HEK293 (cell line): Measurements from ENCODE around the gene ZBTB5.

ENCODE experiments used
- CTCF ChIA-PET: fragments of 350-600 bp; formaldehyde crosslinking; extraction: SDS; loops from one replicate; lab custom pipeline; 2021; ENCODE audit warnings: antibody characterized with exemption; lab: Yijun Ruan, JAX
- POLR2A ChIA-PET: fragments of 300-600 bp; formaldehyde crosslinking; extraction: SDS; loops from one replicate; lab custom pipeline; 2020; ENCODE audit warnings: antibody characterized with exemption, inconsistent platforms; lab: Yijun Ruan, JAX
- H3K27ac ChIP-seq: fragments of 200-500 bp; sonication (Bioruptor generic); 2 replicates; pipeline ENCODE4 v1.5.1; 2014; ENCODE audit warnings: low read depth, low read length, control low read depth, inconsistent platforms; ENCODE audit errors: extremely low read depth
- H3K36me3 ChIP-seq, 2 experiments: fragments of 200-500 bp in 1 of 2; sonication (Bioruptor generic) in 1 of 2; 1 replicate in 1 of 2; 2 replicates in 1 of 2; pipeline ENCODE4 v1.5.1; 2014 to 2017; ENCODE audit warnings: inconsistent platforms in 2 of 2, low read length in 2 of 2; ENCODE audit not compliant: control insufficient read depth in 2 of 2, insufficient read depth in 1 of 2
- H3K4me1 ChIP-seq: fragments of 200-500 bp; sonication (Bioruptor generic); 2 replicates; pipeline ENCODE4 v1.5.1; 2014; ENCODE audit warnings: mild to moderate bottlenecking, low read length, inconsistent platforms; ENCODE audit not compliant: control insufficient read depth, insufficient read depth
- H3K4me3 ChIP-seq: 2 replicates; pipeline ENCODE4 v1.5.1; 2011; ENCODE audit warnings: low read depth, mild to moderate bottlenecking, control low read depth, low read length, moderate library complexity
- H3K9me3 ChIP-seq: fragments of 200-500 bp; sonication (Bioruptor generic); 2 replicates; pipeline ENCODE4 v1.5.1; 2014; ENCODE audit warnings: low read depth, low read length, inconsistent platforms; ENCODE audit not compliant: control insufficient read depth, insufficient read depth
- TCF7L2 ChIP-seq: IDR thresholded peaks from 2 replicates; pipeline ENCODE4 v1.6.1; 2011; ENCODE audit warnings: low read depth, mild to moderate bottlenecking, inconsistent platforms, low read length, moderate library complexity, borderline replicate concordance
- WT1 ChIP-seq: fragments of 450-650 bp; formaldehyde crosslinking; IDR thresholded peaks from 2 replicates; pipeline ENCODE4 v1.5.1; 2016; ENCODE audit warnings: missing biosample characterization, missing genetic modification characterization
- ZNF146 ChIP-seq: fragments of 450-650 bp; formaldehyde crosslinking; IDR thresholded peaks from 2 replicates; pipeline ENCODE4 v1.5.1; 2016; ENCODE audit warnings: missing biosample characterization, missing genetic modification characterization
- ZNF155 ChIP-seq: fragments of 450-650 bp; formaldehyde crosslinking; IDR thresholded peaks from 2 replicates; pipeline ENCODE4 v1.5.1; 2016; ENCODE audit warnings: missing biosample characterization, missing genetic modification characterization
- ZNF24 ChIP-seq: fragments of 450-650 bp; formaldehyde crosslinking; IDR thresholded peaks from 2 replicates; pipeline ENCODE4 v1.5.1; 2016; ENCODE audit warnings: missing biosample characterization, missing genetic modification characterization
- ZNF274 ChIP-seq, 2 experiments: fragments of 200-500 bp in 1 of 2; fragments of 450-650 bp in 1 of 2; sonication (Bioruptor generic) in 1 of 2; formaldehyde crosslinking in 1 of 2; IDR thresholded peaks; 2 replicates each; pipeline versions ENCODE4 v1.5.1 to v1.6.1; 2014 to 2016; ENCODE audit warnings: borderline replicate concordance in 1 of 2, inconsistent platforms in 1 of 2, low read length in 1 of 2, missing biosample characterization in 1 of 2, missing genetic modification characterization in 1 of 2
- ZNF335 ChIP-seq: fragments of 450-650 bp; formaldehyde crosslinking; conservative IDR thresholded peaks from 2 replicates; pipeline ENCODE4 v1.5.1; 2016; ENCODE audit warnings: missing biosample characterization, missing genetic modification characterization
- ZNF354C ChIP-seq: fragments of 450-650 bp; formaldehyde crosslinking; IDR thresholded peaks from 2 replicates; pipeline ENCODE4 v1.5.1; 2016; ENCODE audit warnings: missing biosample characterization, missing genetic modification characterization, low read depth, borderline replicate concordance
- ZNF366 ChIP-seq: fragments of 450-650 bp; formaldehyde crosslinking; conservative IDR thresholded peaks from 2 replicates; pipeline ENCODE4 v1.5.1; 2016; ENCODE audit warnings: missing biosample characterization, missing genetic modification characterization
- ZNF510 ChIP-seq: fragments of 450-650 bp; formaldehyde crosslinking; IDR thresholded peaks from 2 replicates; pipeline ENCODE4 v1.5.1; 2018; ENCODE audit warnings: mild to moderate bottlenecking, missing genetic modification characterization, missing biosample characterization; ENCODE audit not compliant: insufficient replicate concordance
- ZNF514 ChIP-seq: fragments of 450-650 bp; formaldehyde crosslinking; IDR thresholded peaks from 2 replicates; pipeline ENCODE4 v1.5.1; 2016; ENCODE audit warnings: missing biosample characterization, missing genetic modification characterization
- ZNF544 ChIP-seq: fragments of 450-650 bp; formaldehyde crosslinking; IDR thresholded peaks from 2 replicates; pipeline ENCODE4 v1.5.0; 2017; ENCODE audit warnings: missing biosample characterization, missing genetic modification characterization
- ZNF549 ChIP-seq: fragments of 450-650 bp; IDR thresholded peaks from 2 replicates; pipeline ENCODE4 v1.5.1; 2018; ENCODE audit warnings: missing biosample characterization, missing genetic modification characterization, mild to moderate bottlenecking, inconsistent platforms, moderate library complexity
- ZNF658 ChIP-seq: fragments of 450-650 bp; formaldehyde crosslinking; IDR thresholded peaks from 2 replicates; pipeline ENCODE4; 2016; ENCODE audit warnings: missing biosample characterization, missing genetic modification characterization
- ZNF768 ChIP-seq: fragments of 450-650 bp; formaldehyde crosslinking; IDR thresholded peaks from 2 replicates; pipeline ENCODE4 v1.5.1; 2018; ENCODE audit warnings: missing biosample characterization, mild to moderate bottlenecking, missing genetic modification characterization
- ZNF830 ChIP-seq: fragments of 450-650 bp; IDR thresholded peaks from 2 replicates; pipeline ENCODE4 v1.5.0; 2018; ENCODE audit warnings: missing biosample characterization, missing genetic modification characterization, low read depth, mild to moderate bottlenecking, moderate library complexity
- TF ChIP-seq, protein P1 (sequence below): fragments of 450-650 bp; formaldehyde crosslinking; IDR thresholded peaks from 2 replicates; pipeline ENCODE4 v1.5.1; 2016; ENCODE audit warnings: missing biosample characterization, missing genetic modification characterization
- TF ChIP-seq, protein P2 (sequence below): fragments of 450-650 bp; formaldehyde crosslinking; IDR thresholded peaks from 2 replicates; pipeline ENCODE4 v1.5.1; 2016; ENCODE audit warnings: missing biosample characterization, missing genetic modification characterization
- TF ChIP-seq, protein P3 (sequence below): fragments of 450-650 bp; formaldehyde crosslinking; IDR thresholded peaks from 2 replicates; pipeline ENCODE4 v1.5.1; 2017; ENCODE audit warnings: missing biosample characterization, missing genetic modification characterization
- TF ChIP-seq, protein P4 (sequence below): fragments of 450-650 bp; formaldehyde crosslinking; IDR thresholded peaks from 2 replicates; pipeline ENCODE4 v1.5.1; 2016; ENCODE audit warnings: missing biosample characterization, missing genetic modification characterization
- TF ChIP-seq, protein P5 (sequence below): fragments of 450-650 bp; formaldehyde crosslinking; IDR thresholded peaks from 2 replicates; pipeline ENCODE4 v1.5.1; 2016; ENCODE audit warnings: missing biosample characterization, missing genetic modification characterization

Gene ZBTB5

DNA sequence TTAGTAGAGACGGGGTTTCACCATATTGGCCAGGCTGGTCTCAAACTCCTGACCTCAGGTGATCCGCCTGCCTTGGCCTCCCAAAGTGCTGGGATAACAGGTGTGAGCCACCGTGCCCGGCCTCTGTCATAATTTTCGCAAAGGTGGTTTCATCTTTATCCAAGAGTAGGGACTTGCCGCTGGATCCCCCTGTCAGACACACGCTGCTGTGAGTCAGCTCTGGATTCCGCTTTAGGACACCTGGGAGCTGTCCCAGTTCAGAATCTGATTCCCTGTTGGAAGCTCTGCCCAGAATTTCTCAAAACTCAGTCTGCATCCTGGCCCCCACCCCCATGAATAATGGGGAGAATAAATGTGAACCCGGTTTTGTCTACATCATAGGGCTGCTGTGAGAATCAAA lies 60.7 kb downstream of the ZBTB5 start:
- POLR2A ChIA-PET = no interaction called here
- H3K36me3 ChIP-seq = no peaks in the 10 kb centered on the region
- TF ChIP-seq ZNF146 (tag by site-specific recombination) = no peak
- TF ChIP-seq, protein P1, sequence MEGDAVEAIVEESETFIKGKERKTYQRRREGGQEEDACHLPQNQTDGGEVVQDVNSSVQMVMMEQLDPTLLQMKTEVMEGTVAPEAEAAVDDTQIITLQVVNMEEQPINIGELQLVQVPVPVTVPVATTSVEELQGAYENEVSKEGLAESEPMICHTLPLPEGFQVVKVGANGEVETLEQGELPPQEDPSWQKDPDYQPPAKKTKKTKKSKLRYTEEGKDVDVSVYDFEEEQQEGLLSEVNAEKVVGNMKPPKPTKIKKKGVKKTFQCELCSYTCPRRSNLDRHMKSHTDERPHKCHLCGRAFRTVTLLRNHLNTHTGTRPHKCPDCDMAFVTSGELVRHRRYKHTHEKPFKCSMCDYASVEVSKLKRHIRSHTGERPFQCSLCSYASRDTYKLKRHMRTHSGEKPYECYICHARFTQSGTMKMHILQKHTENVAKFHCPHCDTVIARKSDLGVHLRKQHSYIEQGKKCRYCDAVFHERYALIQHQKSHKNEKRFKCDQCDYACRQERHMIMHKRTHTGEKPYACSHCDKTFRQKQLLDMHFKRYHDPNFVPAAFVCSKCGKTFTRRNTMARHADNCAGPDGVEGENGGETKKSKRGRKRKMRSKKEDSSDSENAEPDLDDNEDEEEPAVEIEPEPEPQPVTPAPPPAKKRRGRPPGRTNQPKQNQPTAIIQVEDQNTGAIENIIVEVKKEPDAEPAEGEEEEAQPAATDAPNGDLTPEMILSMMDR = no peak
- no peak for TF ChIP-seq ZNF366
- no peak for TF ChIP-seq ZNF768 (tag by site-specific recombination)
- TF ChIP-seq ZNF549 = no peak
- no peak for TF ChIP-seq ZNF155 (tag by site-specific recombination)
- no peak for TF ChIP-seq ZNF274 (IDR thresholded peaks at IDR 0.05; ENCODE audit: low read length)
- no peak for TF ChIP-seq ZNF274 (tag by site-specific recombination; IDR thresholded peaks at IDR 0.05; ENCODE audit: borderline replicate concordance)
- no peak for TF ChIP-seq ZNF335
- TF ChIP-seq ZNF510 (tag by site-specific recombination) = no peak
- TF ChIP-seq ZNF514 = no peak
- no peak for TF ChIP-seq TCF7L2
- no peaks in the 10 kb centered on the region for H3K4me1 ChIP-seq
- CTCF ChIA-PET = interaction anchor here (0.9 to 1.1 kb wide), 3 partner anchors 10 to 13 kb away, joined by 3 to 4 read pairs (median 3); no protein-coding TSS in a partner anchor
- no peaks in the 10 kb centered on the region for H3K9me3 ChIP-seq
- H3K27ac ChIP-seq = no peak overlapping the region
- no peak overlapping the region for H3K4me3 ChIP-seq

DNA sequence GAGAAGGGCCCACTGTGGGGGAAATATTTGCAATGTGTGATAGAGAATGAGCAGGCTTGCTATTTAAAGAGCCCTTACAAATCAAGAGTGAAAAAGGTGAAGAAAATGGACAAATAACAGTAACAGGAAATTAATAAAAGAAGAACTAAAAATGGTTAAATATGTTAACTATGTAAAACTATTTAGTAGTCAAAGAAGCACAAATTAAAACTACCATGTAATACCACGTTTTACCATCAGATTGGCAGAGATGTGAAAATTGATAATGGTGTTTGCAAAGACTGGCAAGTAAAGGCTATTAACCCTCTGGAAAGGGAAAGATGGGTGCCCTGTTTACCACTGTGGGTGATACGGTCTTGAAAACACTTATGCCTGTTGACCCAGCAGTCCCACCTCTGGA lies 65.9 kb downstream of the ZBTB5 start:
- H3K27ac ChIP-seq = no peak overlapping the region
- ChIA-PET POLR2A (no interaction called here), CTCF (interaction anchor here (0.6 kb wide), 1 partner anchor 631 kb away, joined by 3 read pairs; no protein-coding TSS in a partner anchor)
- no peak overlapping the region for H3K4me3 ChIP-seq
- no peaks in the 10 kb centered on the region for H3K9me3 ChIP-seq
- no peaks in the 10 kb centered on the region for H3K4me1 ChIP-seq
- no peaks in the 10 kb centered on the region for H3K36me3 ChIP-seq
- TF ChIP-seq ZNF544 (tag by site-specific recombination) = no peak
- TF ChIP-seq, protein P2, sequence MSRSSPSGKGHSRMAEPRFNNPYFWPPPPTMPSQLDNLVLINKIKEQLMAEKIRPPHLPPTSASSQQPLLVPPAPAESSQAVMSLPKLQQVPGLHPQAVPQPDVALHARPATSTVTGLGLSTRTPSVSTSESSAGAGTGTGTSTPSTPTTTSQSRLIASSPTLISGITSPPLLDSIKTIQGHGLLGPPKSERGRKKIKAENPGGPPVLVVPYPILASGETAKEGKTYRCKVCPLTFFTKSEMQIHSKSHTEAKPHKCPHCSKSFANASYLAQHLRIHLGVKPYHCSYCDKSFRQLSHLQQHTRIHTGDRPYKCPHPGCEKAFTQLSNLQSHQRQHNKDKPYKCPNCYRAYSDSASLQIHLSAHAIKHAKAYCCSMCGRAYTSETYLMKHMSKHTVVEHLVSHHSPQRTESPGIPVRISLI = no peak
- TF ChIP-seq WT1 = no peak
- TF ChIP-seq ZNF354C (tag by site-specific recombination) = no peak
- no peak for TF ChIP-seq ZNF658 (tag by site-specific recombination)
- TF ChIP-seq, protein P3, sequence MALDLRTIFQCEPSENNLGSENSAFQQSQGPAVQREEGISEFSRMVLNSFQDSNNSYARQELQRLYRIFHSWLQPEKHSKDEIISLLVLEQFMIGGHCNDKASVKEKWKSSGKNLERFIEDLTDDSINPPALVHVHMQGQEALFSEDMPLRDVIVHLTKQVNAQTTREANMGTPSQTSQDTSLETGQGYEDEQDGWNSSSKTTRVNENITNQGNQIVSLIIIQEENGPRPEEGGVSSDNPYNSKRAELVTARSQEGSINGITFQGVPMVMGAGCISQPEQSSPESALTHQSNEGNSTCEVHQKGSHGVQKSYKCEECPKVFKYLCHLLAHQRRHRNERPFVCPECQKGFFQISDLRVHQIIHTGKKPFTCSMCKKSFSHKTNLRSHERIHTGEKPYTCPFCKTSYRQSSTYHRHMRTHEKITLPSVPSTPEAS (tag by site-specific recombination) = no peak
- TF ChIP-seq, protein P4, sequence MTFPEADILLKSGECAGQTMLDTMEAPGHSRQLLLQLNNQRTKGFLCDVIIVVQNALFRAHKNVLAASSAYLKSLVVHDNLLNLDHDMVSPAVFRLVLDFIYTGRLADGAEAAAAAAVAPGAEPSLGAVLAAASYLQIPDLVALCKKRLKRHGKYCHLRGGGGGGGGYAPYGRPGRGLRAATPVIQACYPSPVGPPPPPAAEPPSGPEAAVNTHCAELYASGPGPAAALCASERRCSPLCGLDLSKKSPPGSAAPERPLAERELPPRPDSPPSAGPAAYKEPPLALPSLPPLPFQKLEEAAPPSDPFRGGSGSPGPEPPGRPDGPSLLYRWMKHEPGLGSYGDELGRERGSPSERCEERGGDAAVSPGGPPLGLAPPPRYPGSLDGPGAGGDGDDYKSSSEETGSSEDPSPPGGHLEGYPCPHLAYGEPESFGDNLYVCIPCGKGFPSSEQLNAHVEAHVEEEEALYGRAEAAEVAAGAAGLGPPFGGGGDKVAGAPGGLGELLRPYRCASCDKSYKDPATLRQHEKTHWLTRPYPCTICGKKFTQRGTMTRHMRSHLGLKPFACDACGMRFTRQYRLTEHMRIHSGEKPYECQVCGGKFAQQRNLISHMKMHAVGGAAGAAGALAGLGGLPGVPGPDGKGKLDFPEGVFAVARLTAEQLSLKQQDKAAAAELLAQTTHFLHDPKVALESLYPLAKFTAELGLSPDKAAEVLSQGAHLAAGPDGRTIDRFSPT (tag by site-specific recombination) = no peak
- TF ChIP-seq ZNF510 (tag by site-specific recombination) = no peak
- TF ChIP-seq, protein P5, sequence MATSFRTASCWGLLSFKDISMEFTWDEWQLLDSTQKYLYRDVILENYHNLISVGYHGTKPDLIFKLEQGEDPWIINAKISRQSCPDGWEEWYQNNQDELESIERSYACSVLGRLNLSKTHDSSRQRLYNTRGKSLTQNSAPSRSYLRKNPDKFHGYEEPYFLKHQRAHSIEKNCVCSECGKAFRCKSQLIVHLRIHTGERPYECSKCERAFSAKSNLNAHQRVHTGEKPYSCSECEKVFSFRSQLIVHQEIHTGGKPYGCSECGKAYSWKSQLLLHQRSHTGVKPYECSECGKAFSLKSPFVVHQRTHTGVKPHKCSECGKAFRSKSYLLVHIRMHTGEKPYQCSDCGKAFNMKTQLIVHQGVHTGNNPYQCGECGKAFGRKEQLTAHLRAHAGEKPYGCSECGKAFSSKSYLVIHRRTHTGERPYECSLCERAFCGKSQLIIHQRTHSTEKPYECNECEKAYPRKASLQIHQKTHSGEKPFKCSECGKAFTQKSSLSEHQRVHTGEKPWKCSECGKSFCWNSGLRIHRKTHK (tag by site-specific recombination) = no peak
- TF ChIP-seq ZNF24 (tag by site-specific recombination) = no peak
- no peak for TF ChIP-seq ZNF830 (tag by site-specific recombination)
